Activated CD8-positive, alpha-beta T cell treated with anti-CD3 and anti-CD28 coated beads for 36 hours (primary cell): ENCODE data around the gene ENO4. TPM values are rescaled to one million over a fixed set of nuclear protein-coding genes. Genes with fewer than 3 reads are reported as not detected.

Source experiments
- ATAC-seq: fragments of 200-7000 bp; cut with Tn5 transposase; one replicate; pipeline ENCODE4 v1.10.0; 2021; ENCODE audit warnings: mild to moderate bottlenecking, moderate library complexity
- CTCF ChIA-PET: fragments of 350-600 bp; sonication (Branson Sonifier 250); formaldehyde crosslinking; loops from one replicate; lab custom pipeline; 2021; ENCODE audit warnings: antibody characterized with exemption; lab: Charles Lee
- POLR2A ChIA-PET: fragments of 350-600 bp; sonication (Branson Sonifier 250); formaldehyde crosslinking; loops from one replicate; lab custom pipeline; 2021; ENCODE audit warnings: antibody characterized with exemption; lab: Charles Lee
- DNase-seq: peaks from one replicate; pipeline ENCODE4 v3.0.0-alpha.2; 2020
- H3K27ac Mint-ChIP-seq: one replicate; pipeline ENCODE4 v1.8.0; 2021; ENCODE audit warnings: mild to moderate bottlenecking, mixed read lengths
- H3K27me3 Mint-ChIP-seq: one replicate; pipeline ENCODE4 v1.8.0; 2021; ENCODE audit warnings: mixed read lengths
- H3K36me3 Mint-ChIP-seq: one replicate; pipeline ENCODE4 v1.8.0; 2021; ENCODE audit warnings: low read depth, mixed read lengths
- H3K4me1 Mint-ChIP-seq: one replicate; pipeline ENCODE4 v1.8.0; 2021; ENCODE audit warnings: low read depth, mixed read lengths
- H3K4me3 Mint-ChIP-seq: one replicate; pipeline ENCODE4 v1.8.0; 2021; ENCODE audit warnings: mild to moderate bottlenecking, moderate library complexity, mixed read lengths
- H3K9me3 Mint-ChIP-seq: one replicate; pipeline ENCODE4 v1.8.0; 2021; ENCODE audit warnings: mixed read lengths
- CTCF ChIP-seq: fragments of 200-600 bp; IDR thresholded peaks from one replicate; pipeline ENCODE4 v1.8.0; 2022; ENCODE audit warnings: antibody characterized with exemption, mild to moderate bottlenecking
- intact Hi-C: fragments of 100-400 bp; cut with micrococcal nuclease; formaldehyde crosslinking; loops from one replicate; pipeline ENCODE4 v1.10.0; 2022
- total RNA-seq, 2 experiments: library from RNA; stranded (reverse); gene quantifications; one replicate each; pipeline ENCODE4 v1.2.3, GENCODE V29; 2021

Gene ENO4
- total RNA-seq, 2 experiments from 2014 or later = not detected

- no peak overlapping the region for H3K27ac Mint-ChIP-seq
- no peaks in the 10 kb centered on the region for H3K9me3 Mint-ChIP-seq
- ATAC-seq (no peak), DNase-seq (no peak)
- ChIA-PET CTCF (no interaction called here), POLR2A (no interaction called here)
- intact Hi-C loops = no loop called here
- no peaks in the 10 kb centered on the region for H3K36me3 Mint-ChIP-seq
- H3K4me3 Mint-ChIP-seq = no peak overlapping the region
- peaks cover 24% of the 10 kb centered on the region for H3K27me3 Mint-ChIP-seq
- no peaks in the 10 kb centered on the region for H3K4me1 Mint-ChIP-seq
- no peak for TF ChIP-seq CTCF
Measured at GRCh38 chr10:116892907-116893685, 43.8 kb downstream of the ENO4 start.

GRCh38 chr10:116893686-116894037 lies 44.4 kb downstream of the ENO4 start:
- Mint-ChIP-seq H3K4me1 (no peaks in the 10 kb centered on the region), H3K4me3 (no peak overlapping the region), H3K9me3 (no peaks in the 10 kb centered on the region), H3K27ac (no peak overlapping the region), H3K36me3 (no peaks in the 10 kb centered on the region), H3K27me3 (peaks cover 21% of the 10 kb centered on the region)
- ChIA-PET POLR2A (no interaction called here), CTCF (no interaction called here)
- TF ChIP-seq CTCF = no peak
- intact Hi-C loops = no loop called here
- ATAC-seq (no peak), DNase-seq (no peak)

- POLR2A ChIA-PET = no interaction called here
- Mint-ChIP-seq H3K27me3 (peaks cover 3% of the 10 kb centered on the region), H3K36me3 (no peaks in the 10 kb centered on the region), H3K4me1 (no peaks in the 10 kb centered on the region), H3K27ac (no peak overlapping the region), H3K9me3 (no peaks in the 10 kb centered on the region), H3K4me3 (no peak overlapping the region)
- DNase-seq (no peak), ATAC-seq (no peak)
- no peak for TF ChIP-seq CTCF
- CTCF ChIA-PET = interaction anchor here (1.2 to 1.5 kb wide), 2 partner anchors 275 to 317 kb away, joined by 3 to 4 read pairs; no protein-coding TSS in a partner anchor
- intact Hi-C loops = no loop called here
Measured at GRCh38 chr10:116899626-116900025, 50.3 kb downstream of the ENO4 start.

GRCh38 chr10:116905845-116906210 lies 56.5 kb downstream of the ENO4 start:
- H3K4me3 Mint-ChIP-seq = no peak overlapping the region
- POLR2A ChIA-PET = no interaction called here
- intact Hi-C loops = no loop called here
- DNase-seq (no peak), ATAC-seq (no peak)
- peaks cover 3% of the 10 kb centered on the region for H3K27me3 Mint-ChIP-seq
- CTCF ChIA-PET = no interaction called here
- H3K27ac Mint-ChIP-seq = no peak overlapping the region
- TF ChIP-seq CTCF = no peak
- no peaks in the 10 kb centered on the region for H3K9me3 Mint-ChIP-seq
- no peaks in the 10 kb centered on the region for H3K4me1 Mint-ChIP-seq
- H3K36me3 Mint-ChIP-seq = no peaks in the 10 kb centered on the region

GRCh38 chr10:116907245-116907987 lies 58.1 kb downstream of the ENO4 start:
- ChIA-PET POLR2A (no interaction called here), CTCF (interaction anchor here (0.6 kb wide), 1 partner anchor 1091 kb away, joined by 4 read pairs; no protein-coding TSS in a partner anchor)
- Mint-ChIP-seq H3K27me3 (peaks cover 3% of the 10 kb centered on the region), H3K27ac (no peak overlapping the region), H3K36me3 (no peaks in the 10 kb centered on the region), H3K4me1 (no peaks in the 10 kb centered on the region), H3K9me3 (no peaks in the 10 kb centered on the region), H3K4me3 (no peak overlapping the region)
- DNase-seq (no peak), ATAC-seq (no peak)
- intact Hi-C loops = no loop called here
- TF ChIP-seq CTCF = no peak
